Vagina (tissue), 2 donors: ENCODE data around the gene LPIN1. TPM values are rescaled to one million over a fixed set of nuclear protein-coding genes. Genes with fewer than 3 reads are reported as not detected.
A peak's percentile ranks its signal among the peaks of the same experiment; 100 is the strongest.

Experiments used
- DNase-seq, 2 donors: peaks; one replicate each; pipeline ENCODE4 v3.0.0-alpha.2; 2017; ENCODE audit errors: extremely low spot score in 2 of 2
- H3K27ac ChIP-seq: fragments of 200-600 bp; sonication (generic); one replicate; pipeline ENCODE4 v1.5.1; 2019
- H3K27me3 ChIP-seq: fragments of 200-600 bp; sonication (generic); one replicate; pipeline ENCODE4 v1.5.1; 2019
- H3K36me3 ChIP-seq, 2 donors: fragments of 200-600 bp; sonication (generic); one replicate each; pipeline ENCODE4 v1.5.1; 2017 to 2019
- H3K4me1 ChIP-seq: fragments of 200-600 bp; sonication (generic); one replicate; pipeline ENCODE4 v1.5.1; 2019
- H3K4me3 ChIP-seq, 2 donors: fragments of 200-600 bp; sonication (generic); 1 replicate in 1 of 2; 2 replicates in 1 of 2; pipeline ENCODE4 v1.5.1; 2016 to 2019
- H3K9me3 ChIP-seq: fragments of 200-600 bp; sonication (generic); one replicate; pipeline ENCODE4 v1.5.1; 2019
- CTCF ChIP-seq, 3 experiments: fragments of 450-650 bp in 2 of 3; fragments of 200-600 bp in 1 of 3; sonication (generic) in 1 of 3; IDR thresholded peaks; one replicate each; pipeline ENCODE4 v1.5.1; 2017 to 2019; ENCODE audit warnings: antibody characterized with exemption in 3 of 3, mild to moderate bottlenecking in 2 of 3, moderate library complexity in 2 of 3
- POLR2A ChIP-seq, 2 donors: fragments of 450-650 bp; IDR thresholded peaks; one replicate each; pipeline ENCODE4 v1.6.1; 2017; ENCODE audit warnings: antibody characterized with exemption in 2 of 2, mild to moderate bottlenecking in 2 of 2, moderate library complexity in 2 of 2
- POLR2AphosphoS5 ChIP-seq, 2 donors: sonication (generic); formaldehyde crosslinking; IDR thresholded peaks; one replicate each; pipeline ENCODE4 v1.9.0; 2017; ENCODE audit warnings: antibody characterized with exemption in 2 of 2, mild to moderate bottlenecking in 2 of 2, low read depth in 1 of 2; ENCODE audit not compliant: insufficient read depth in 1 of 2
- intact Hi-C: fragments of 100-400 bp; cut with DNase I; formaldehyde crosslinking; loops from one replicate; pipeline ENCODE4 v1.15.1; 2023
- total RNA-seq: library from RNA; depleted of rRNA; stranded (reverse); fragments of >200 nt; gene quantifications from one replicate; pipeline ENCODE4 v1.2.3, GENCODE V29; 2016

LPIN1 gene
- total RNA-seq, 1 donor from 2014 or later, result 67.5 TPM

- Histone ChIP-seq H3K27me3 (no peaks in the 10 kb centered on the region), H3K4me3 (no peak overlapping the region), H3K9me3 (no peaks in the 10 kb centered on the region), H3K27ac (no peak overlapping the region), H3K4me1 (peaks cover 22% of the 10 kb centered on the region), H3K36me3 (peaks cover 0 to 18% of the 10 kb centered on the region in 2 donors)
- no peak for TF ChIP-seq POLR2AphosphoS5 (IDR thresholded peaks at IDR 0.05; ENCODE audit: insufficient read depth in 1 of 2, low read depth in 1 of 2)
- TF ChIP-seq CTCF (IDR thresholded peaks at IDR 0.05), result no peak
- TF ChIP-seq POLR2A (IDR thresholded peaks at IDR 0.05), result no peak
- intact Hi-C loops, result no loop called here
- no peak for DNase-seq
Observed at GRCh38 chr2:11827547-11827946, 81.1 kb downstream of the LPIN1 start.

- no peak for DNase-seq
- H3K27ac ChIP-seq, result peak overlapping the region; percentile 57
- peaks cover 0 to 14% of the 10 kb centered on the region in 2 donors for H3K36me3 ChIP-seq
- H3K27me3 ChIP-seq, result no peaks in the 10 kb centered on the region
- H3K4me3 ChIP-seq, result no peak overlapping the region
- intact Hi-C loops, result no loop called here
- TF ChIP-seq POLR2AphosphoS5 (IDR thresholded peaks at IDR 0.05; ENCODE audit: insufficient read depth in 1 of 2, low read depth in 1 of 2) (no peak), CTCF (IDR thresholded peaks at IDR 0.05) (no peak)
- peaks cover 22% of the 10 kb centered on the region for H3K4me1 ChIP-seq
- no peaks in the 10 kb centered on the region for H3K9me3 ChIP-seq
Observed at GRCh38 chr2:11828933-11829323, 82.5 kb downstream of the LPIN1 start.

- Histone ChIP-seq H3K9me3 (no peaks in the 10 kb centered on the region), H3K27me3 (no peaks in the 10 kb centered on the region), H3K27ac (peak overlapping the region; percentile 57), H3K4me1 (peaks cover 22% of the 10 kb centered on the region), H3K4me3 (peak overlapping the region; percentile 11 to 29), H3K36me3 (peaks cover 0 to 13% of the 10 kb centered on the region in 2 donors)
- DNase-seq, result no peak
- TF ChIP-seq CTCF (IDR thresholded peaks at IDR 0.05) (peak in 1 of 3 experiments; percentile 35), POLR2A (IDR thresholded peaks at IDR 0.05) (no peak)
- intact Hi-C loops, result no loop called here
Observed at GRCh38 chr2:11829324-11829946, 83.0 kb downstream of the LPIN1 start.

- H3K4me3 ChIP-seq, result peak overlapping the region; percentile 11 to 29
- peaks cover 0 to 8% of the 10 kb centered on the region in 2 donors for H3K36me3 ChIP-seq
- intact Hi-C loops, result no loop called here
- H3K27me3 ChIP-seq, result no peaks in the 10 kb centered on the region
- peaks cover 22% of the 10 kb centered on the region for H3K4me1 ChIP-seq
- TF ChIP-seq POLR2A (IDR thresholded peaks at IDR 0.05) (no peak), POLR2AphosphoS5 (IDR thresholded peaks at IDR 0.05; ENCODE audit: insufficient read depth in 1 of 2, low read depth in 1 of 2) (peak; percentile 66 to 77), CTCF (IDR thresholded peaks at IDR 0.05) (no peak)
- peak in 1 of 2 donors; percentile 94 for DNase-seq
- peak overlapping the region; percentile 57 for H3K27ac ChIP-seq
- H3K9me3 ChIP-seq, result no peaks in the 10 kb centered on the region
Observed at GRCh38 chr2:11829947-11830707, 83.7 kb downstream of the LPIN1 start.
